WTC11 (cell line): ENCODE measurements around the gene OSBPL10. TPM values are rescaled to one million over a fixed set of nuclear protein-coding genes. Genes with fewer than 3 reads are reported as not detected.
A peak's percentile ranks its signal among the peaks of the same experiment; 100 is the strongest.

Source experiments
- ATAC-seq: fragments of 200-7000 bp; cut with Tn5 transposase; 2 replicates; pipeline ENCODE4 v1.10.0; 2021; ENCODE audit warnings: mild to moderate bottlenecking, moderate library complexity
- CTCF ChIA-PET: fragments of 300-600 bp; sonication (Branson Sonifier 250); formaldehyde crosslinking; loops from one replicate; lab custom pipeline; 2021; ENCODE audit warnings: antibody characterized with exemption; lab: Charles Lee
- POLR2A ChIA-PET: fragments of 350-600 bp; sonication (Branson Sonifier 250); formaldehyde crosslinking; loops from one replicate; lab custom pipeline; 2021; ENCODE audit warnings: antibody characterized with exemption; lab: Charles Lee
- DNase-seq: peaks from one replicate; pipeline ENCODE4 v3.0.0; 2021; ENCODE audit warnings: low spot score
- H3K27ac Mint-ChIP-seq: 2 replicates; pipeline ENCODE4 v1.8.0; 2021; ENCODE audit warnings: mixed read lengths
- H3K27me3 Mint-ChIP-seq: 2 replicates; pipeline ENCODE4 v1.8.0; 2021; ENCODE audit warnings: low read depth, mild to moderate bottlenecking, moderate library complexity, mixed read lengths
- H3K36me3 Mint-ChIP-seq: 2 replicates; pipeline ENCODE4 v1.8.0; 2021; ENCODE audit warnings: mixed read lengths
- H3K4me1 Mint-ChIP-seq: 2 replicates; pipeline ENCODE4 v1.8.0; 2022; ENCODE audit warnings: mixed read lengths
- H3K4me3 Mint-ChIP-seq: 2 replicates; pipeline ENCODE4 v1.8.0; 2021; ENCODE audit warnings: mild to moderate bottlenecking, moderate library complexity, mixed read lengths
- H3K9me3 Mint-ChIP-seq: 2 replicates; pipeline ENCODE4 v1.8.0; 2021; ENCODE audit warnings: mixed read lengths
- CBFB ChIP-seq: sonication (generic); formaldehyde crosslinking; IDR thresholded peaks from 2 replicates; pipeline ENCODE4 v1.8.1; 2022; ENCODE audit warnings: mild to moderate bottlenecking, low read depth, missing genetic modification reagents
- E2F4 ChIP-seq: sonication (generic); formaldehyde crosslinking; IDR thresholded peaks from 2 replicates; pipeline ENCODE4 v1.8.1; 2022; ENCODE audit warnings: low read depth, mild to moderate bottlenecking, moderate library complexity, missing genetic modification reagents, borderline replicate concordance
- ERG ChIP-seq: fragments of 250-450 bp; sonication (Bioruptor Pico); IDR thresholded peaks from 2 replicates; pipeline ENCODE4 v1.8.0; 2021; ENCODE audit warnings: mild to moderate bottlenecking
- ETV6 ChIP-seq: sonication (generic); formaldehyde crosslinking; IDR thresholded peaks from 2 replicates; pipeline ENCODE4 v1.8.1; 2022; ENCODE audit warnings: mild to moderate bottlenecking, missing genetic modification reagents
- HMGXB4 ChIP-seq: sonication (generic); formaldehyde crosslinking; IDR thresholded peaks from 2 replicates; pipeline ENCODE4 v1.8.1; 2023; ENCODE audit warnings: mild to moderate bottlenecking, moderate library complexity, missing genetic modification reagents
- MYBL2 ChIP-seq: sonication (generic); formaldehyde crosslinking; IDR thresholded peaks from 2 replicates; pipeline ENCODE4 v1.8.1; 2023; ENCODE audit warnings: mild to moderate bottlenecking, moderate library complexity, missing genetic modification reagents
- NFYB ChIP-seq: sonication (generic); formaldehyde crosslinking; conservative IDR thresholded peaks from 2 replicates; pipeline ENCODE4 v1.8.0; 2022; ENCODE audit warnings: low read depth, missing genetic modification reagents
- NR1H2 ChIP-seq: sonication (generic); formaldehyde crosslinking; IDR thresholded peaks from 2 replicates; pipeline ENCODE4 v1.9.0; 2021; ENCODE audit warnings: mild to moderate bottlenecking, moderate library complexity, missing genetic modification reagents
- OVOL2 ChIP-seq: fragments of 250-450 bp; sonication (Bioruptor Pico); IDR thresholded peaks from 2 replicates; pipeline ENCODE4 v1.9.0; 2021; ENCODE audit warnings: mild to moderate bottlenecking, borderline replicate concordance
- SMAD3 ChIP-seq: sonication (generic); formaldehyde crosslinking; IDR thresholded peaks from 2 replicates; pipeline ENCODE4 v1.8.0; 2022; ENCODE audit warnings: missing genetic modification reagents, mild to moderate bottlenecking, borderline replicate concordance
- SP1 ChIP-seq: sonication (generic); formaldehyde crosslinking; conservative IDR thresholded peaks from 2 replicates; pipeline ENCODE4 v1.8.1; 2022; ENCODE audit warnings: missing genetic modification reagents
- STAT6 ChIP-seq: sonication (generic); formaldehyde crosslinking; conservative IDR thresholded peaks from 2 replicates; pipeline ENCODE4 v1.8.1; 2023; ENCODE audit warnings: mild to moderate bottlenecking, low read depth, missing genetic modification reagents, moderate library complexity
- TEAD1 ChIP-seq: sonication (generic); formaldehyde crosslinking; IDR thresholded peaks from 2 replicates; pipeline ENCODE4 v1.8.0; 2022; ENCODE audit warnings: mild to moderate bottlenecking, missing genetic modification reagents
- USF2 ChIP-seq: sonication (generic); formaldehyde crosslinking; IDR thresholded peaks from 2 replicates; pipeline ENCODE4 v1.8.1; 2023; ENCODE audit warnings: mild to moderate bottlenecking, missing genetic modification reagents, moderate library complexity
- ZMAT4 ChIP-seq: fragments of 250-450 bp; sonication (Bioruptor Pico); IDR thresholded peaks from 2 replicates; pipeline ENCODE4 v1.9.0; 2021; ENCODE audit warnings: mild to moderate bottlenecking
- ZNF263 ChIP-seq: sonication (generic); formaldehyde crosslinking; IDR thresholded peaks from 2 replicates; pipeline ENCODE4 v1.8.1; 2022; ENCODE audit warnings: low read depth, mild to moderate bottlenecking, moderate library complexity, missing genetic modification reagents
- ZNF425 ChIP-seq: fragments of 250-450 bp; sonication (Bioruptor Pico); conservative IDR thresholded peaks from 2 replicates; pipeline ENCODE4 v1.9.0; 2021; ENCODE audit warnings: mild to moderate bottlenecking
- total RNA-seq: library from RNA; stranded (reverse); gene quantifications from 3 replicates; pipeline ENCODE4 v1.2.3, GENCODE V29; 2021

Gene OSBPL10
- total RNA-seq, 1 experiment from 2014 or later = 84.1 TPM

GRCh38 chr3:31725976-31726375, 255.1 kb downstream of the OSBPL10 start:
- Mint-ChIP-seq H3K27me3 (no peaks in the 10 kb centered on the region), H3K36me3 (no peaks in the 10 kb centered on the region), H3K4me3 (no peak overlapping the region), H3K27ac (no peak overlapping the region; the same call in 1 of the 2 replicates), H3K9me3 (no peaks in the 10 kb centered on the region), H3K4me1 (peaks cover 33% of the 10 kb centered on the region)
- ChIA-PET CTCF (interaction anchor here (2.2 to 2.4 kb wide), 2 partner anchors 11 to 428 kb away, joined by 10 to 17 read pairs; no protein-coding TSS in a partner anchor), POLR2A (no interaction called here)
- ATAC-seq = no peak
- DNase-seq = no peak
- TF ChIP-seq NR1H2 (CRISPR knock-in tag) (no peak), TEAD1 (CRISPR knock-in tag) (no peak), ZNF425 (CRISPR knock-in tag) (no peak), ERG (CRISPR knock-in tag) (no peak), SMAD3 (CRISPR knock-in tag) (no peak), CBFB (CRISPR knock-in tag) (no peak), ZMAT4 (CRISPR knock-in tag) (no peak), ZNF263 (CRISPR knock-in tag) (no peak), HMGXB4 (CRISPR knock-in tag) (no peak), USF2 (CRISPR knock-in tag) (no peak), STAT6 (no peak), OVOL2 (no peak), NFYB (no peak), MYBL2 (no peak)

GRCh38 chr3:31725568-31725967, 255.5 kb downstream of the OSBPL10 start:
- peaks cover 33% of the 10 kb centered on the region for H3K4me1 Mint-ChIP-seq
- no peaks in the 10 kb centered on the region for H3K36me3 Mint-ChIP-seq
- no peak for DNase-seq
- H3K4me3 Mint-ChIP-seq = no peak overlapping the region
- H3K9me3 Mint-ChIP-seq = no peaks in the 10 kb centered on the region
- ChIA-PET CTCF (interaction anchor here (1.0 to 2.4 kb wide), 6 partner anchors 11 to 429 kb away, joined by 3 to 17 read pairs (median 6); no protein-coding TSS in a partner anchor), POLR2A (no interaction called here)
- H3K27me3 Mint-ChIP-seq = no peaks in the 10 kb centered on the region
- ATAC-seq = no peak
- H3K27ac Mint-ChIP-seq = peak overlapping the region; percentile 58; the same call in 1 of the 2 replicates
- TF ChIP-seq SP1 (CRISPR knock-in tag) (no peak), ZNF425 (CRISPR knock-in tag) (no peak), ETV6 (CRISPR knock-in tag) (no peak), E2F4 (CRISPR knock-in tag) (no peak)
